ENCODE results near the gene GNA12. TPM values are rescaled to one million over a fixed set of nuclear protein-coding genes. Genes with fewer than 3 reads are reported as not detected.

Gene GNA12
- polyA plus RNA-seq, 1 donor (not counting 4 experiments of a cell fraction or from before 2014, with no cell fraction given): 35.5 TPM

GRCh38 chr7:2823130-2823529 lies 21.0 kb downstream of the GNA12 start:
- DNase-seq (ENCODE audit: low read depth, low spot score) (no peak), FAIRE-seq (no peak)
- Histone ChIP-seq H3K4me2 (ENCODE audit: control insufficient read depth, extremely low read depth, insufficient read depth, low read depth, low read length) (no peak overlapping the region), H4K20me1 (ENCODE audit: control insufficient read depth, extremely low read depth, insufficient read depth, low read length) (no peaks in the 10 kb centered on the region), H3K27ac (ENCODE audit: control insufficient read depth, insufficient read depth, low read length) (peak overlapping the region; percentile 94), H3K9ac (ENCODE audit: control insufficient read depth, extremely low read depth, insufficient read depth, low read length) (no peak overlapping the region), H3K36me3 (ENCODE audit: control insufficient read depth in 2 of 2, extremely low read depth in 1 of 2, insufficient read depth in 2 of 2, low read length in 2 of 2) (peaks cover 0 to 5% of the 10 kb centered on the region in 2 experiments), H2AFZ (ENCODE audit: control insufficient read depth, low read length) (no peak overlapping the region), H3K9me1 (ENCODE audit: control insufficient read depth, extremely low read depth, insufficient read depth, low read length) (no peaks in the 10 kb centered on the region), H3K27me3 (ENCODE audit: control insufficient read depth, extremely low read depth, insufficient read depth, low read length) (no peaks in the 10 kb centered on the region), H3K4me1 (ENCODE audit: control insufficient read depth, extremely low read depth, insufficient read depth, low read length) (peaks cover 46% of the 10 kb centered on the region), H3K9me3 (ENCODE audit: control insufficient read depth, low read depth, low read length) (no peaks in the 10 kb centered on the region), H3K4me3 (ENCODE audit: control insufficient read depth in 2 of 3, extremely low read depth in 1 of 3, insufficient read depth in 2 of 3, low read depth in 1 of 3, low read length in 3 of 3) (no peak overlapping the region), H3K79me2 (ENCODE audit: control insufficient read depth, insufficient read depth, low read length) (peaks cover 69% of the 10 kb centered on the region)
- dilution Hi-C loops (cut with MboI; ENCODE audit: extremely low pct_ligation_motif_present, low sequenced_read_pairs): no loop called here
- no peak for TF ChIP-seq EZH2 (IDR thresholded peaks at IDR 0.05; ENCODE audit: low read length)
- TF ChIP-seq, protein P1, sequence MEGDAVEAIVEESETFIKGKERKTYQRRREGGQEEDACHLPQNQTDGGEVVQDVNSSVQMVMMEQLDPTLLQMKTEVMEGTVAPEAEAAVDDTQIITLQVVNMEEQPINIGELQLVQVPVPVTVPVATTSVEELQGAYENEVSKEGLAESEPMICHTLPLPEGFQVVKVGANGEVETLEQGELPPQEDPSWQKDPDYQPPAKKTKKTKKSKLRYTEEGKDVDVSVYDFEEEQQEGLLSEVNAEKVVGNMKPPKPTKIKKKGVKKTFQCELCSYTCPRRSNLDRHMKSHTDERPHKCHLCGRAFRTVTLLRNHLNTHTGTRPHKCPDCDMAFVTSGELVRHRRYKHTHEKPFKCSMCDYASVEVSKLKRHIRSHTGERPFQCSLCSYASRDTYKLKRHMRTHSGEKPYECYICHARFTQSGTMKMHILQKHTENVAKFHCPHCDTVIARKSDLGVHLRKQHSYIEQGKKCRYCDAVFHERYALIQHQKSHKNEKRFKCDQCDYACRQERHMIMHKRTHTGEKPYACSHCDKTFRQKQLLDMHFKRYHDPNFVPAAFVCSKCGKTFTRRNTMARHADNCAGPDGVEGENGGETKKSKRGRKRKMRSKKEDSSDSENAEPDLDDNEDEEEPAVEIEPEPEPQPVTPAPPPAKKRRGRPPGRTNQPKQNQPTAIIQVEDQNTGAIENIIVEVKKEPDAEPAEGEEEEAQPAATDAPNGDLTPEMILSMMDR (optimal IDR thresholded peaks at IDR 0.05 in 1 of 3, IDR thresholded peaks at IDR 0.05 in 1 of 3, conservative IDR thresholded peaks at IDR 0.05 in 1 of 3; ENCODE audit: extremely low read depth in 1 of 3, insufficient read depth in 2 of 3, low read length in 3 of 3): no peak

- H3K4me3 ChIP-seq (ENCODE audit: control insufficient read depth in 2 of 3, extremely low read depth in 1 of 3, insufficient read depth in 2 of 3, low read depth in 1 of 3, low read length in 3 of 3): no peak overlapping the region
- H3K36me3 ChIP-seq (ENCODE audit: control insufficient read depth in 2 of 2, extremely low read depth in 1 of 2, insufficient read depth in 2 of 2, low read length in 2 of 2): no peaks in the 10 kb centered on the region
- H3K9ac ChIP-seq (ENCODE audit: control insufficient read depth, extremely low read depth, insufficient read depth, low read length): peak overlapping the region; percentile 74
- no peaks in the 10 kb centered on the region for H3K9me1 ChIP-seq (ENCODE audit: control insufficient read depth, extremely low read depth, insufficient read depth, low read length)
- peak overlapping the region; percentile 94 for H3K27ac ChIP-seq (ENCODE audit: control insufficient read depth, insufficient read depth, low read length)
- no peaks in the 10 kb centered on the region for H4K20me1 ChIP-seq (ENCODE audit: control insufficient read depth, extremely low read depth, insufficient read depth, low read length)
- dilution Hi-C loops (cut with MboI; ENCODE audit: extremely low pct_ligation_motif_present, low sequenced_read_pairs): no loop called here
- no peaks in the 10 kb centered on the region for H3K9me3 ChIP-seq (ENCODE audit: control insufficient read depth, low read depth, low read length)
- H3K79me2 ChIP-seq (ENCODE audit: control insufficient read depth, insufficient read depth, low read length): peaks cover 71% of the 10 kb centered on the region
- peak; percentile 41 for DNase-seq (ENCODE audit: low read depth, low spot score)
- TF ChIP-seq EZH2 (IDR thresholded peaks at IDR 0.05; ENCODE audit: low read length): no peak
- TF ChIP-seq, protein P1 (optimal IDR thresholded peaks at IDR 0.05 in 1 of 3, IDR thresholded peaks at IDR 0.05 in 1 of 3, conservative IDR thresholded peaks at IDR 0.05 in 1 of 3; ENCODE audit: extremely low read depth in 1 of 3, insufficient read depth in 2 of 3, low read length in 3 of 3): no peak
- no peaks in the 10 kb centered on the region for H3K27me3 ChIP-seq (ENCODE audit: control insufficient read depth, extremely low read depth, insufficient read depth, low read length)
- FAIRE-seq: no peak
- peaks cover 46% of the 10 kb centered on the region for H3K4me1 ChIP-seq (ENCODE audit: control insufficient read depth, extremely low read depth, insufficient read depth, low read length)
- H2AFZ ChIP-seq (ENCODE audit: control insufficient read depth, low read length): no peak overlapping the region
- peak overlapping the region; percentile 72 for H3K4me2 ChIP-seq (ENCODE audit: control insufficient read depth, extremely low read depth, insufficient read depth, low read depth, low read length)
Measured at GRCh38 chr7:2821842-2822507, 22.1 kb downstream of the GNA12 start.

All from keratinocyte (primary cell).